ENCODE measurements around the gene RPRML.

The RPRML gene

DNA sequence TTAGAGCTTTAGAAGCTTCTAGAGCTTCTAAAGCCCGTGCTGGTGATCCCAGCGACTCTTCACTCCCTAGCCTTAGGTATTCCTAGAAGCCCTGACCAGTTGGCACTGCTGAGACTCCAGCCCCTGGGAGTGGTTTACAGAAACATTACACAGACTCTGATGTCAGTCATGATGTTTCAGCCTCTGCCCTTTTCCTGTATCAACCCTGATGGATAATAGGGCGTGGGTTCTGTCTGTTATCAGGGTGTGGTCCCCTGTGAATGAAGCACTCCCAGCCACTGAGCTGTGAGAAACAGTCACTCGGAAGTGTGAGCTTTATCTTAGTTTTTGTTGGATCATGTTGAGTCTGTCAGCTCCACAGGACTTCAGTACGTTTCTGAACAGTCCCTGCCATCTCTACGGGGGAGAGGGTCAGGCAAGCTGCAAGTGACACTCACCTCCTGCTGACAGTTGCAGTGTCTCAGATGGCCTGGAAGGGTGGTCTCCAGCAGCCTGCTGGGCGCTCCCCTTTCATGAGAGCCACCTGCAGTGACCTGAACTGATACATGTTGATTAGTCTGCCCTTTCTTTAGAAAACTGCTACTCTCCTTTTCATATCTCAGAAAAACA lies 43.3 kb downstream of the RPRML start:
- no peak overlapping the region for H3K4me3 ChIP-seq (ENCODE audit: low read depth, low read length)
- TF ChIP-seq, protein P1, sequence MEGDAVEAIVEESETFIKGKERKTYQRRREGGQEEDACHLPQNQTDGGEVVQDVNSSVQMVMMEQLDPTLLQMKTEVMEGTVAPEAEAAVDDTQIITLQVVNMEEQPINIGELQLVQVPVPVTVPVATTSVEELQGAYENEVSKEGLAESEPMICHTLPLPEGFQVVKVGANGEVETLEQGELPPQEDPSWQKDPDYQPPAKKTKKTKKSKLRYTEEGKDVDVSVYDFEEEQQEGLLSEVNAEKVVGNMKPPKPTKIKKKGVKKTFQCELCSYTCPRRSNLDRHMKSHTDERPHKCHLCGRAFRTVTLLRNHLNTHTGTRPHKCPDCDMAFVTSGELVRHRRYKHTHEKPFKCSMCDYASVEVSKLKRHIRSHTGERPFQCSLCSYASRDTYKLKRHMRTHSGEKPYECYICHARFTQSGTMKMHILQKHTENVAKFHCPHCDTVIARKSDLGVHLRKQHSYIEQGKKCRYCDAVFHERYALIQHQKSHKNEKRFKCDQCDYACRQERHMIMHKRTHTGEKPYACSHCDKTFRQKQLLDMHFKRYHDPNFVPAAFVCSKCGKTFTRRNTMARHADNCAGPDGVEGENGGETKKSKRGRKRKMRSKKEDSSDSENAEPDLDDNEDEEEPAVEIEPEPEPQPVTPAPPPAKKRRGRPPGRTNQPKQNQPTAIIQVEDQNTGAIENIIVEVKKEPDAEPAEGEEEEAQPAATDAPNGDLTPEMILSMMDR (conservative IDR thresholded peaks at IDR 0.05; ENCODE audit: low read depth, low read length) = no peak
- peak; percentile 23 for DNase-seq (ENCODE audit: low read depth)

DNA sequence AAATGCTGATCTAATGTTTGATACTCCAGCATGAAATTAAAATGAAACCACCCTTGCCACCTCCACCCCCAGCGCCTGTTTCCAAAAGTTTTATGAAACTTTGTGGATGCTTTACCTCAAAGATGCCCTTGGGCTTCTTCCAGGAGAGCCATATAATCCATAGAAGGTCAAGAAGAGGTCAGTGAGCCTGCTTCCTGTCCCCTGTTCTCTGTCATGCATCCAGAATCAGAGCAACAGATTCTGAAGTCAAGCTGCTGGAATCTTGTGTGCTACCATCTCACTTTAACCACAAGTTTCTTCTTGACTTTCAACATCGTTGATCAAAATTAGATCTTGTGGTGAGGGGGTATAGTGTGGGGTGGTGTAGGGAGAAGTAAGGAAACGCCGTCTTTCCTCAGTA lies 47.5 kb downstream of the RPRML start:
- TF ChIP-seq, protein P1 (conservative IDR thresholded peaks at IDR 0.05; ENCODE audit: low read depth, low read length) = no peak
- no peak overlapping the region for H3K4me3 ChIP-seq (ENCODE audit: low read depth, low read length)
- DNase-seq (ENCODE audit: low read depth) = no peak

DNA sequence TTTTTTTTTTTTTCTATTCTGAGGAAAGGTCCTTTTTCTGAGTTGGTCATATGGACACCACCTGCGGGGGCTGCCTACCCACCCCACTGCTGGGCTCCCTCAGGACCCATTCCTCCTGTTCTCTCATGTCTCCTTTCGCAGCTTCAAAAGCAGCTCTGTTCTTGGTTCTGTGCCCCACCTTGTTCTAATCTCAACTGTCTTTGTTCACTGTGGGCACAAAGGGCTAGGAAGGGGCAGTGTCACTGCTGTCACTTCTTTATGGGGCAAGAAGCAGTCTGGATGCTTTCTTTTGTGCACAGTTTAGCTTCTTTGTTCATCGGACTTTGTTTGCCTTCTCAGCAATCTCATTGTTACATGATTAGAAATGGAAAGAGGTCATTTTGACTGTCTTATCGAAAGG lies 49.0 kb downstream of the RPRML start:
- TF ChIP-seq, protein P1 (conservative IDR thresholded peaks at IDR 0.05; ENCODE audit: low read depth, low read length) = no peak
- no peak for DNase-seq (ENCODE audit: low read depth)
- H3K4me3 ChIP-seq (ENCODE audit: low read depth, low read length) = no peak overlapping the region

DNA sequence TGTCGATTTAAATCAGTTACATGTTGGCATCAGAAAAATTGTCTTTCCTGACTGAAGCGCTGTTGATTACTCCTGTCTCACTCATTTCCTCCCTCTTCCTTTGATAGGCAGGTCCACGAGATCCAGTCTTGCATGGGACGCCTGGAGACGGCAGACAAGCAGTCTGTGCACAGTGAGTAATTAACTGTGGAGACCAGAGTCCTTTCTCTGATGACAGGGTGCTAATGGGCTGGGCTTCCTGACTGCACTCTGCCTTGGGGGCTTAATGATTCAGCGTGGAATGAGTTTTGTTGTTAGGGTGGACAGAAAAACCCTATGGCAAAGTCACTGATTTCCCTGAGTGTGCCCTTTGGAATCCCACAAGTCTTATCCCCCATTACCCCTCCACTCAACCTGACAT lies 49.6 kb downstream of the RPRML start:
- H3K4me3 ChIP-seq (ENCODE audit: low read depth, low read length) = no peak overlapping the region
- peak; percentile 23 for DNase-seq (ENCODE audit: low read depth)
- TF ChIP-seq, protein P1 (conservative IDR thresholded peaks at IDR 0.05; ENCODE audit: low read depth, low read length) = no peak

DNA sequence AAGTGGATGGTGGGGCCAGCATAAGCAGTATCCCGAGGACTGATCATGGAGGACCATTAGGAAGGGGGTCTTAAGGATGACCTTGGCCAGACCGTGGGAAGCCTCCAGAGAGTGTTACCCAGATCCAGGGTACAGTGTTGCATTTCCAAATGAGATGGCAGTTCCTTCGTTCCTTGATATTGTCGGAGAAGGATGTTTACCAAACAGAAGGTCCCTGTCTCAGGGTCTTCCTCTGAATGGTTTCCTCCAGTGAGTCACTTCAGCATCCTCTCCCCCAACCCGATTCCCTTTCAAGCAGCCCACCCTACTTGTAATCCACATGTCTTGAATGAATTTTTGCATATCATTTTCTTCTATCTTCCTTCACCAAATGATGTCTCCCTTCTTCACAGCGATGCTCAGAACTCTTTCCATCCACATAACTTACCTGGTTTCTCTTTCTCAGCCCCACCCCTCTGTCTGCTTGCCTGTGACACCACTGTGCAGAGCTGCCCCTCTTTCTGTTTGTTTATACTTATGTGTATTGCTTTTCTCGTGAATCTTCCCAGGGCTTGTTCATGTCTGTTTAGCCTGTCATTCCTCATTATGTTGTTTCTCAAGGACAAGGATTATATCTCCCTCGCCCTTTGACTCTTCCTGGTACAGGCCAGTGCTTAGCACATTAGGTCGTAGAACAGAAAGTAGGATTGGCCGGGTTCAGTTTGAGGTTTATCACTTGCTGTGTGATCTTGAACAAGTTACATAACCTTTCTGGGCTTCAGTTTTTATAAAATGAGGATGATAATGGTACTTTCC lies 50.4 kb downstream of the RPRML start:
- peak; percentile 11 for DNase-seq (ENCODE audit: low read depth)
- no peak overlapping the region for H3K4me3 ChIP-seq (ENCODE audit: low read depth, low read length)
- TF ChIP-seq, protein P1 (conservative IDR thresholded peaks at IDR 0.05; ENCODE audit: low read depth, low read length) = no peak
